GM19193 (cell line): ENCODE measurements around the gene TTC39B.

Experiments
- POLR2A ChIP-seq: IDR thresholded peaks from 4 replicates; pipeline ENCODE4 v1.6.1; 2011; ENCODE audit not compliant: insufficient read depth, insufficient read length; ENCODE audit errors: extremely low read depth

Gene TTC39B

GRCh38 chr9:15116130-15116580 lies 190.9 kb downstream of the TTC39B start:
- no peak for TF ChIP-seq POLR2A

- no peak for TF ChIP-seq POLR2A
Measured at GRCh38 chr9:15115702-15116101, 191.3 kb downstream of the TTC39B start.

DNA sequence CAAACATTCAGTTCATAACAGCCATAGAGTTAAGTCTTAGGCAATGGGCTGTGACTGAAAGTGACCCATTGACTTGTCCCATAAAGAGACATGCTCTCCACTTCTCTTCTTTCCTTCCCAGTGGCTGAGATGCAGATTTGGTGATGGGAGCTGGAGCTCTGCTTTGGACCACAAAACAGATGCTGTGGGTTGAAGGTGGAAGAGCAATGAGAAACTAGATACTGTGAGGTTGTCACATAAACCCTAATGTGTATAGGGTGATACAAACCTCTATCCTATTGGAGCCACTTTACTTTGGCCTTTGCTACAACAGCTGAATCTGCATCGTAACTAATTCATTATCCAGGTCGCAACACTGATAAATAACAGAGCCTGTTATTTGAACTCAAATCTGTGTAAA lies 192.0 kb downstream of the TTC39B start:
- TF ChIP-seq POLR2A, result no peak
